T-helper 9 cell (primary cell): ENCODE results near the gene FBXO38.
A peak's percentile ranks its signal among the peaks of the same experiment; 100 is the strongest.

Source experiments
- DNase-seq: peaks from one replicate; pipeline ENCODE4 v3.0.0-alpha.2; 2020
- total RNA-seq, 2 donors: gene quantifications; one replicate each; lab custom pipeline; 2026; lab: John Stamatoyannopoulos, UW

Gene FBXO38
- 40.5 to 92.9 reads per million in 2 donors for total RNA-seq

GRCh38 chr5:148383564-148384379, at the start of gene FBXO38:
Gene FBXO38, plus strand, starts transcription at chr5:148383958. Its CDS starts 10,819 bp downstream, at chr5:148394777.
- peak; percentile 96 for DNase-seq

- DNase-seq, result no peak
Measured at GRCh38 chr5:148335259-148335658, 48.5 kb upstream of the FBXO38 start, which contains the start of gene SPINK9. Gene SPINK9, plus strand, starts transcription at chr5:148335559. Its CDS starts 55 bp downstream, at chr5:148335614.

DNA sequence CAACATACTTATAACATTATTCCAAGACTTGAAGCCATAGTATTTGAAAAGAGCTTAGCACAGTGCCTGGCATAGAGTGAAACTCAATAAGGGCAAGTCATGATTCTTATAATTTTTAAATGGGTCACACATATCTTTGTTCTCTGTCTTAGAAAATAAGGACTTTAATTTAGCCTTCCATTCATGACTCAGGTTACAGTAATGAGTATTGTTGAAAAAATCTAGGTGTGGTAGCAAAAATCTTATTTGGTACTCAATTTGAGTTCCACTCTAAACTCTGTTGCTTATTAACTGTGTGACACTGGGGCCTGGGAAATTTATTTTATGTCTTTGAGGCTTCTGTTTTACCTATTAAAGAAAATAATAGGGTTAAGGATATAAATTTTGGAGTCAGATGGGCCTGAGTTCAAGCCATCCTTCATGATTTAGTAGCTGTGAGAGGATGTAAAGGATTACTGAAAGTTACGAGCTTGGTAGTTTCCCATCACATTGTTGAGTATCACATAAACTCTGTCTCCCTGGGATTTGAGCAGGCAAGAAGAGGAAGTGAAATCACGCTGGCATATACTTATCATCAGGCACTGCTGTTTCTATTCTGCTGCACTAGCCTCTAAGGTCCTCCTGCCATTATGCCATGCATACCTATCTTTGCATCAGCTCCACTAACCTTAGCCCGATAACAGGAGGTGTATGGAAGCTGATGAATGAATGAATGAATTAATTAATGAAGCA, 46.9 kb upstream of the FBXO38 start:
- no peak for DNase-seq

- DNase-seq, result no peak
Measured at GRCh38 chr5:148342371-148343045, 41.2 kb upstream of the FBXO38 start.

DNA sequence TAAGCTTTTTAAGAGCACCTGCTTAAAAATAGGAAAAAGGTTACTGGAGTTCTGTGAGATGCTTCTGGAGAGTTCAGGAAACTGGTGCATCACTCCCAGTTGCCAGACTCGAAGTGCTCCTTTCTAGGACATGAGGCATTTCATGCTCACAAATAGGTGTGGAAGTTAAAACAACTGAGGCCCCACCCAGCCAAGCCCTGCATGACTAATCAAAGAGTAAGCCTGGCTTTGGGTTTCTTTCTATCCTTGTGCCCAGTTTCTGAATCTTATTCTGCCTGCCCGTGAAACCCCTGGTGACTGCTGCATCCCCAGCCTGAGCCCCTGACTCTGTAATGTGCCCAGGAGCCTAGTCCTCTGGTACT, 40.7 kb upstream of the FBXO38 start:
- no peak for DNase-seq

- no peak for DNase-seq
Measured at GRCh38 chr5:148343603-148344487, 39.9 kb upstream of the FBXO38 start.

GRCh38 chr5:148347706-148348105, 36.1 kb upstream of the FBXO38 start:
- DNase-seq, result no peak

- no peak for DNase-seq
Measured at GRCh38 chr5:148352696-148353095, 31.1 kb upstream of the FBXO38 start.

DNA sequence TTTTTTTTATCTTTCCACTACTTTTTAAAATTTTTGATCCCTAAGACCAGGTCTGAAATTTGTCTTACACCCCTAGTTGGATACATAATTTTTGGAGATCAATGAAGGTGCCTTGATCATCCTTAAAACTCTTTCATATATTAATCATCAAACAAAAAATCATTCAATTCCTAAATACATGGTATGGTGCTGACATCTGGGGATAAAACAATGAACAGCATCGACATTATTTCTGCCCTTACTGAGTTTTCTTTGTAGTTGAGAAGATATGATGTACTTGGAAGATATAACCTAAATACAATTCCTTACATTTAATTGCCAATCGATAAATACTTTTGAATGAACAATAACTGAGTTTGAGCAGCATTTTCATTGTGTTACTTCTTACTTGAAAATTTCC, 30.1 kb upstream of the FBXO38 start:
- DNase-seq, result no peak

DNA sequence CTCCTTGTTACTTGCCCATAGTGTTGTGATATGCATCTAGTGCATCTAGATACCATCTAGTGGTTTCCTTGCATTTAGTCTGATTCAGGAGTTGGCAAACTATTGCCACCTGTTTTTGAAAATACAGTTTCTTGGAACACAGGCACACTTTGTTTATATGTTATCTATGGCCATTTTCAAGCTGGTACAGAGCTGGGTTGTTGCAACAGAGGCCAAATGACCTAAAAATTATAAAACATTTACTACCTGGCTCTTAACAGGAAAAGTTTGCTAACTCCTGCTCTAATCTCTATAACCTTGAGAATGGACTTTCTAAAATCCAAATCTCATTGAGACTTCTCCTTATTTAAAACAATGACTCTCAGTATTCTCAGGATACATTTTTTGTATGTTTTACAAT, 19.4 kb upstream of the FBXO38 start:
- DNase-seq, result no peak

DNA sequence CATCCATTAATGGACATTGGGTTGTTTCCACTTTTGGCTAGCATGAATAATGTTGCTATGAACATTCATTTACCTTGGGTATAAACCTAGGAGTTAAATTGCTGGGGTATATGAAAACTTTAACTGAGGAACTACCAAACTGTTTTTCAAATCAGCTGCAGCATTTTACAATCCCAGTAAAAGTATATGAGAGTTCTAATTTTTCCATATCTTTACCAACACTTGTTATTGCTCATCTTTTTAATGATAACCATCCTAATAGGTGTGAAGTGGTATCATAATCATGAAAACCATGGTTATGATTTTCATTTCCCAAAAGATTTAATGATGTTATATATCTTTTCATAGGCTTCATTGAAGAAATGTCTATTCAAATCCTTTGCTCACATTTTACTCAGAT, 15.5 kb upstream of the FBXO38 start:
- no peak for DNase-seq

DNA sequence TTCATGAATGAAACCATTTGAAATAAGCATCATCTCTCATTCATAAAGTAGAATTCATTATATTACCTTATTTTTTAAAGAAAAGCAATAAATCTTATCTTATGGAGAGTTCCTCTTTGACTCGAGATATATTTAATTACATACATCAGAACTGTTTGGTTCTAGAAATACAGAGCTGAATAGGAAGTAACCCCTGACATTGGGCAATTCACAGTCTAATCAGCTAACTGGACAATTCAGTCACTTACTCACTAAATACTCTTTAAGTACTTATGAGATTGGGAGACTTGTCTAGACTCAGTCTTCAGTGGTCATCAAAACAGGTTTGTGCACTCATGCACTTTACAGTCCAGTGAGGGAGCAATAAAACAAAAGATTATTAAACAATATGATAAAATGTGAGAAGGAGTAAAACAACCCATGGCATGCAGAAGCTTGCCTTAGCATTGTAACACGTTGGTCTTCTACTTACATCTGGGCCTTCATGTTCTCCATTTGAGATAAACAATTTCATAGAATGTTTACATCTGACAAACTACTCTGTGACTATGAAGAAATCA, 11.5 kb upstream of the FBXO38 start:
- DNase-seq, result no peak

GRCh38 chr5:148372893-148373292, 10.9 kb upstream of the FBXO38 start:
- DNase-seq, result no peak

GRCh38 chr5:148374690-148375360, 8.9 kb upstream of the FBXO38 start:
- DNase-seq, result no peak

GRCh38 chr5:148376198-148376597, 7.6 kb upstream of the FBXO38 start:
- no peak for DNase-seq

- DNase-seq, result no peak
Measured at GRCh38 chr5:148378670-148379069, 5.1 kb upstream of the FBXO38 start.

GRCh38 chr5:148379340-148379739, 4.4 kb upstream of the FBXO38 start:
- DNase-seq, result no peak

- DNase-seq, result no peak
Measured at GRCh38 chr5:148381906-148382305, 1.9 kb upstream of the FBXO38 start.

- no peak for DNase-seq
Measured at GRCh38 chr5:148382961-148383360, 797 bp upstream of the FBXO38 start.

DNA sequence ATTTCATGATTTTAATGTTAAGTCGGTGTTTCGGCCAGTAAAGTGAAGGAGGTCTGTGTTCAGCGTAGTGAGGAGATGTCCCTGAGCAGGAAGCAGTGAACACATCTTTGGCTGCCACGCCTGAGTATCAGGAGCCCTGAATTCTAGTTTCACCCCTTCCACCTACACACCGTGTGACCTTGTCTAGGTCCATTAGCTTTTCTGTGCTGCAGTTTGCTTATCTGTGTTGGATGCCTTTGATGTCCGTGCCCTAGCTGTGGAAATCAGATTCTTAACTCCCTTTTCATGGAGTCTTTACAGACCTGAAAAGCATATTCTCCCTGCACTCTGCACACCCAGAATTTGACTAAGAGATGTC, 601 bp downstream of the FBXO38 start:
- no peak for DNase-seq

DNA sequence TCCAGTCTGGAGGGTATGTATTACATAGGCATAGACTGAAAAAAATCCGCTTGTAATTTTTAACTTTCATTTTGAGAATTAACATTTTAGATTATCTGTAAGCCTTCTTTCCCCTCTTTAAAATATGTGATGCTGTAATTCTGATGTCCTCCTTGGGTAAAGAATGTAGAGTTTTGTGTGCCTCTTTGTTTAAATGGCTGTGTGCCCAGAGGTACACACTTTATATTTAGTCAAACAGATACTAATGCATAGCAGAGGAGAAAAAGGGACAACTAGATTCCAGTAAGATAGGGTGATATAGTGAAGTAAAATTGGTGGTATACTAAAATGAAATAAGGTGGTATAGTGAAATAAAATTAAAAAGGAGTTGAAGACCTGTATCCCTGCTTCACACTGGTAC, 1.3 kb downstream of the FBXO38 start:
- no peak for DNase-seq

DNA sequence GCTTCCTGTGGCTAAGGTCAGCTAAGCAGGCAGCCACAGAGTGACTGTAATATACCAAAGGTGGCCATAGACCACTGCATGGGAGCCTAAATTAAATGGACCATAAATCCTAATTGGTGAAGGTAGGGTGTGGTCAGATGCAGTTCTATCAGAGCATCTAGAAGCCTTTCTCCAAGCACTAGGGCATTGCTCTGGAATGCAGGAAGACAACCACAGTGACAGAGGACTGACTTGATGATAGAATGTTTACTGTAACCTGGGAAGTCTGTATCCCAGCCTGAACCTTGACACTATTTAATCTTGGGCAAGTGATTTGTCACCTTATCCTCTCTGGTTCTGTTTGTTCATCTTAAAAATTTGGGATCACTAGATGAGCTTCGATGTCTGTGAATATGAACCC, 2.3 kb downstream of the FBXO38 start:
- DNase-seq, result no peak
